ENCODE data around the gene MAMDC4. TPM values are rescaled to one million over a fixed set of nuclear protein-coding genes. Genes with fewer than 3 reads are reported as not detected.
"Not testable (repeated sequence)": the region's sequence is repeated elsewhere in the genome, so short reads cannot be mapped to it uniquely, and the experiment has no call there.

Gene MAMDC4
- total RNA-seq, 1 donor from 2014 or later = 2.9 TPM

DNA sequence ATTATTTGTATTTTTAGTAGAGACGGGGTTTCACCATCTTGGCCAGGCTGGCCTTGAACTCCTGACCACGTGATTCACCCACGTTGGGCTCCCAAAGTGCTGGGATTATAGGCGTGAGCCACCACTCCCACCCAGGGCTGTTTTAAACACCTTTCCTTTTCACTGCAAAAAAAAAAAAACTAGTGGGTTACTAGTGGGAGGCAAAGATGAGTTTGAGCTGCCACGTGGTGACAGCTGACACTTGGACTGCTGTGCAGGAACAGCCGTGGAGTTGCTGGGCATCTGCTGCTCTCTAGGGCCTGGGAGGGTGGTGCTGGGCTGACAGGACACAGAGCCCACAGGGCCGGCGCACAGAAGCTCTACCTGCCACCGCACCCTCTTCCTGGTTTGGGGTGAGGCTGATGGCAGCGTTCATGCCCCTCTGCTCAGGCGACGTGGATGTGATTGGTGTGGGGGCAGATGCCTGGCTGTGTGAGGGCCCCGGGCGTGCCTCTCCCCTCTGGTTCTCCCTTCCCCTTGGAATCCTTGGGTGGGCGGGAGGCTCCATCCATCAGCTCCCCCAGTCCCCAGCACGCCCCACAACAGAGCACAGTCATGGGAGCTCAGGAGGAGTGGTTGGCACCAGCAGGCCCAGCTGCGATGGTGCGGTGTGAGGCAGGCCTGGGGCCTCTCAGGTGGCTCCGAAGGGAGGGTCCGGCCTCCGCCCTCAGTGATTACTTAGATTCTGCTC is 27.5 kb upstream of the MAMDC4 start:
- DNase-seq (ENCODE audit: low read depth) = peak; percentile 75

DNA sequence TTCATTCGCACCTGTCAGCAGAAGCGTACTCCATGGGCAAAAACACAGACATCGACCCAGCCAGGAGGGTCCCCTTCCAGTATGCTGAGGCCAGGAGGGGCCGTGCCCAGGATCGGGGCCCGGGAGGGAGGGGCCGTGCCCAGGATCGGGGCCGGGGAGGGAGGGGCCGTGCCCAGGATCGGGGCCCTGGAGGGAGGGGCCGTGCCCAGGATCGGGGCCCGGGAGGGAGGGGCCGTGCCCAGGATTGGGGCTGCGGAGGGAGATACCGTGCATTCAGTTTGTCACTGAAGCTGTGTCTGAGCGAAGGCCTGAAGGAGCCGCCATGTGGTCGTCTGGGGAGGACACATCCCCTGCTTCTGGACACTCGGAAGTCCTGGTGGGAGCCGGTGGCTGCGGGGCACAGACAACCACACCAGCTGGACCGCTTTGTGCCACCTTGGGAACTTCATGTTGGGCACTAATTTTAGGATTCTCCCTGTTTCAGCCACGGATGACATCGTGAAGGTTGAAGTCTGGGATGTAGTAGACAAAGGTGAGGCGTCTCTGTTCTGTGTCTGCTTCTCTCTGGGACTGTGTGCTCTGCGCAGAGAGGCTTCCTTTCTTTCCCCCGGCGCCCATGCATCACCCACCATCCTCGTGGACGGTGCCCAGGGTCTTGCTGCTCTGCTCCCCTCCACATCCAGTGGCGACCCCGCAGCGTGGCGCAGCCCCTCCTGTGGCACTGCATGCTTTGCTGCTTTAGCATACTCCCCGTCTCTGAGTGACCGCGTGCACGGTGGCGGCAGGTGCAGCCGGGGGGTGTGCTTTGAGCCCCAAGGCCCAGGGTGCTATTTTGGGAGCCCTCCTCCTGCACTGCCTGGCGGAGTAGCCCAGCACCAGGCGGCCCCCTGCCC is 26.6 kb upstream of the MAMDC4 start:
- no peak for DNase-seq (ENCODE audit: low read depth)

DNA sequence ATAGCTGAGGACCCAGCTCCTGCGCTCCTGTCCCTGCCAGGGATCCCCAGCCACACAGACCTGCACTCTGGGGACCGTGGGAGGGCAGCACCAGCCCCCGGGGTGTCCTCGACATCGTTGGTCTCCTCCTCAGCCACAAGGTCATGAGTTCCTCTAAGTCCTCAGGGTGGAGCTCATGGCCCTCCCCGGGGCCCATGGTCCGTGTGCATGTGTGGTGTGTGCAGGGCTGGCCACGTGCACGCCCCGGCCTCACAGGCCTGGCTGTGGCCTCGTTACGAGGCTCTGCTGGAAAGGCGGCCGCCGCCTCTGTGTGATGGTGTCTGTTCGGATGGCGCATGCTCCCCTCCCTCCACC is 26.0 kb upstream of the MAMDC4 start:
- no peak for DNase-seq (ENCODE audit: low read depth)

DNA sequence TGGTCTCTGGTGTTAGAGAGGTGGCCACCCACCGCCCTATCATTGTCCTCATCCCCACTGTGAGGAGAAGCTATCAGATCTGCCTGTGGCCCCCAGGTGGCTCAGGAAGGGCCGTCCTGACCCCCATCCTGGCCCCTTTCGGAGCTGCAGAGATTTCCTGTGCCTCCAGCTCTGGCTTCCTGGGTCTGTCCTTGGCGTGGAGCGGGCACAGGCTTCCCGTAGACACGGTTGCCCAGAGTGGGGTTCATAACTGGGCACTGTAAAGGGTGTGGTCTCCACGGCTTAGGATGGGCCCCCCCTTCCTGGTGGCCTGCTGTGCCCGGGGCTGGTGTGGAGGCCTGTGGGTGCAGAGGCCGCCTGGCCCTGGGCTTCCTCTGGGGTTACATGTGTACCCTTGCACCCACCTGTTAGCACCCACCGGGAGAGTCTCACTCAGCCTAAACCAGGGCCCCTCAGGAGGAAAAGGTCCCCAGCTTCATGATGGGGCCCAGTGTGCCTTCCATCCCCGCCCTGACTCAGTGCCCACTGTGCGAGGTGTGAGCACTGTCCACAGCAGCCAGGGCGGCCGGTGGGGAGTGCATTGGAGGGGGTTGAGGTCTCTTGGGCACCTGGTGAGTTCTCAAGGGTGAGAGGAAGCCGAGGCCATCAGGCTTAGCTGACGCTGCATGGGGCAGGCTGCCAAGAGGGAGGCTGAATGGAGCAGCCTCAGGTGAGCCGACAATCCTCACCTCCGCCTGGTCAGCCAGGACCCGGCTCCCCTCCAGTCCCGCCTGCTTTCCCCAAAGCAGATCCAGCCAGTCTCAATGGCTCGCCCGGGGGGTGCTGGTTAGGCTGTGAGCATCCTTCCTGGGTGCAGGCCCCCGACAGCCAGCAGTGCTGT is 25.2 kb upstream of the MAMDC4 start:
- no peak for DNase-seq (ENCODE audit: low read depth)

DNA sequence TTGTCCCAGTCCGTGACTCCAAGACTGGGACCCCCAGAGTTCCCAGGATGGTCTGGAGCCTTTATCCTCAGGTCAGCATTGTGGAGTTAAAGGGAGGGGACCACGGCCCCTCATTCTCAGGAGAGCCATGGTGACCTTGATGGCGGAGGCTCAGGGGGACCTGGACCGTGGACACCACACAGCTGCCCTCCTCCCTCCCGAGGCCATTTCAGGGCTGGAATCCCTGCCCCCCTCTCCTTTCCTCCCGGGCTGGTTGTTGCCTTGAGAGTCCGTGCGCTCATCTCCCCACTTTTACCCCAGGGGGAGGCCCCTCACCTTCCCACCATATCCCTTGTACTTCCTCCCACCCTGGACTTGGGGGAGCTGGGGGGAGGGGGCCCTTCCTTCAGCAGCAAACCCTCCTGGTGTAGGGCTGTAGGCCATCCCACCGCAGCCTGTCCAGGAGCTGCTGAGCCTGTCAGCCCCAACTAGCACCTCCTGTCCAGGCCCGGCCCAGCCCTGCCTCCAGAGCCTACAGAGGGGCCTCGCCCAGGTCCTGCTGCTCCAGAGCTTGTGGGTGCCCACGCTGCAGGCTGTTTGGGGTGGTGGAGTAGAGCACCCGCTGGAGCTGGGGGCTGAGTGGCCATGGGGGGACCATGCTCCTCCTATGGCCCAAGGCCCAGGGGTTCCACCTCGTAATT is 24.2 kb upstream of the MAMDC4 start:
- no peak for DNase-seq (ENCODE audit: low read depth)

DNA sequence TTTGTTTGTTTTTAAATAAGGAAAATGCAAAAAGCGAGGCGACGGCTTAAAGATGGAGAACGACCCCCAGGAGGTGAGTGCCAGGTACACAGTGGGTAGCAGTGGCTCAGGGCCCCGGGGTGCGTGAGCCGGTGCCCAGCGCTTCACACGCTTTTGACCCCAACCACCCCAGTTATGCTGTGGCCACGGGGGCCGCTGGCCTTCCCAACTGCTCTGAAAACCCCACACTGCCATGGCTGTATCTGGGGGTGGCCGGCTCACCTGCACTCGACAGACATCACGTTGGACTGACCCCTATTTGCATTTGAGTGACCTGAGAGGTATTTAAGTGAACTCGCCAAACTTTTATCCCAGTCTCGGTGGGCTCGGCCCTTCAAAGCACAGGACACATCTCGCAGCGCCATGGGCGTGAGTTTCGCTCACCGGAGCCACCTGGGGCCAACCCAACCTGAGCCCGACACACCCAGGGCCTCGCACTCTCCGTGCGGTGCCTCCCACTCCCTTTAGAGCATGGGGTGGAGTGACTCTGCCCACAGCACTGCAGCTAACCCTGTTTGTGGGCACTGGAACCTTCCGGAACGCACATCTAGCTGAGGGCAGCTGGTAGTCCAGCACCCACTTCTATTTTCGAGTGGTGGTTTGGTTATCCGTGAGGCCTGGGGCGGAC is 23.5 kb upstream of the MAMDC4 start:
- no peak for DNase-seq (ENCODE audit: low read depth)

DNA sequence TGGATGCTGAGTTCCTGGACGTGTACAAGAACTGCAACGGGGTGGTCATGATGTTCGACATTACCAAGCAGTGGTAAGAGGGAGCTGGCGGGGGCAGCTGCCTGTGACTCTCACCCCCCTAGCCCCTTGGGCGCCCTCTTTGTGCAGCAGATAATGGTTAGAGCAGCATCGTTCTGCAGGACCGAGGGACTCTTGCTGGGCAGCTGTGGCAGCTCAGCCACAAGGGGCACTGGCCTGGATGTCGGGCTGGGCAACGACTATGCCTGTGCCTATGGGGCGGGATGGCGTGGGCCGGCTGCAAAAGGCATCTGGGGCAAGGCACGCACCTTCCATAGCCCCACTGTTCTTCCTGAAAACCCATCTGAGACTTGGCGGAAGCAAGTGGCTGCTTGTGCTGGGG is 22.7 kb upstream of the MAMDC4 start:
- DNase-seq (ENCODE audit: low read depth) = no peak

DNA sequence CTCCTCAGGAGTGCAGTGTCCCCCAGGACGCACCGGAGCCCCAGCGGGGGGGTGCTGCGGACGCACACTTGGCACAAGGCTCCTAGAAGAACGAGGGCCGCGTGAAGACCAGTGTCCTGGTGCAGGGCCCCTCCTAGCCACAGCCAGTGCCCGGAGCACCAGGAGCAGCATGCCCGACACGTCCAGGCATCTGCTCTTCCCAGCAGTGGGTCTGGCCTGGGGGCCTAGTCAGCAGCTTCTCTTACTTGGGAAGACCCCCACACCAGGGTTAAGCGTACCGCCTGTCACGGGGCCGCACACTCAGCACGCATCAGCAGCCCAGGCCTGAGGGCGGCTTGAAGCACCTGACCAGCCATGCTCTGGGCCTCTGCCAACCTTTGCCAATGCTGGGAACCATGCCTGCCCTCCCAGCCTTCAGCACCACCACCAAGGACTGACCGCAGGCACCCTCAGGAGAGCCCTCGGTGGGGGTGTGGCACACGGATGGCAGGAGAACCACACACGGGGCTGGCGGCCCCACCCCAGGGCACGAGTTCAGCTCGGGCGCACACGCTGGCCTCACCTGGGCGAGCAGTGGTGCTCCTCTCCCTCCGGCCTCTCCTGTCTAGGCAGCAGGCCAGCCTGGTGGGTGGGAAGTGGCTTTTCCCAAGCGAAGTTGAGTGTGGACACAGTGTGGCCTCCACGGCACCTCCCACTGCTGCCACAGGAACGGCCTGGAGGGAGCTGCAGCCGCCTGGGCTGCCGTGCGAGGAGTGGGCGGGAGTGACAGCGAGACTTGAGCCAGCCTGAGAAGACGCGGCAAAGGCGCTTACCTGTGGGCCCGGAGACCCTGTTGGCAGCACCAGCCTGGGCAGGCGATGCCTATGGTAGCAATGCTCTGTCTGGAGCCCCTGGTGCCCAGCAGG is 21.9 kb upstream of the MAMDC4 start:
- DNase-seq (ENCODE audit: low read depth) = no peak

DNA sequence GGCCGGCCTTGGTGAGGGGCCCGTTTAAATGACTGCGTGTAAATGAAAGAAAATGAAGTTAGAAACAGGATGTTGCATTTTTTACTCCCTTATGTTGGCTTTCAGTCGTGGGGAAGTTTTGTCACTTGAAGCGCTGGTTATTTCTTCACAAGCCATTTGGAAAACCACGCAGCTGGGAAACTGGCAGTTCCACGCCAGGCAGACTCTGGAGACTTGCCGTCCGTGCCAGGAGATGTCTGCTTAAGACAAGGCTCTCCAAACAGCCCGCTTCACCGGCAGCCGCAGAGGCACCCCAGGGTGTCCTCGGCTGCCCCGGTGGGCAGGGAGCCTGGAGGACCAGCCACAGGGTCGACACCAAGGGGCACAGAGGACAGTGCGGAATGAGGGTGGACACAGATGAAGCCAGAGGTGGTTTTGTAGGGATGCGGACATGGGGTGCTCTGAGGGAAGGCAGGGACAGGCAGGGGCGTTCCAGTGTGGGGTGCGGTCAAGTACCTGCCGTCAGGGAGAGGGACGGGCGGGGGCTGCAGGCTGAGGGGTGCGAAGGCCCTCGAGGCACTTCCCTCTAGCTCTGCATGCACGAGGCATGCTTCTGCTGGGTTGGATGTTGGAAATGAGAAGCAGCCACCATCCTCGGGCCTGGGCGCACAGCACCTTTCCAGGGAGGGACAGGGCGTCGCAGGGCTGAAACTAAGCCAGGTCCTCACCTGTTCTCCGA is 21.0 kb upstream of the MAMDC4 start:
- DNase-seq (ENCODE audit: low read depth) = no peak

DNA sequence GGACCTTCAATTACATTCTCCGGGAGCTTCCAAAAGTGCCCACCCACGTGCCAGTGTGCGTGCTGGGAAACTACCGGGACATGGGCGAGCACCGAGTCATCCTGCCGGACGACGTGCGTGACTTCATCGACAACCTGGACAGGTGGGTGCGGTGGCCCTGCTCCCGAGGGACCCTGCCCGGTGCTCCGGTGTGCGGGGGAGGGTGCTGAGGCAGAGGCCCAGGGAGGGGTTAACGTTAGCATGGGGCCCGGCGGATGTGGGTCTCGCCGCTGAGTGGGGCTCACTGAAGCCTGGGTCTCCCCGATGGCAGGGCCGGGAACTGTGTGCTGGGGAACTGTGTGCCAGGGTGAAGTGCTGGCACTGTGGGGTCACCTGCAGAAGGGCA is 20.4 kb upstream of the MAMDC4 start:
- DNase-seq (ENCODE audit: low read depth) = no peak

DNA sequence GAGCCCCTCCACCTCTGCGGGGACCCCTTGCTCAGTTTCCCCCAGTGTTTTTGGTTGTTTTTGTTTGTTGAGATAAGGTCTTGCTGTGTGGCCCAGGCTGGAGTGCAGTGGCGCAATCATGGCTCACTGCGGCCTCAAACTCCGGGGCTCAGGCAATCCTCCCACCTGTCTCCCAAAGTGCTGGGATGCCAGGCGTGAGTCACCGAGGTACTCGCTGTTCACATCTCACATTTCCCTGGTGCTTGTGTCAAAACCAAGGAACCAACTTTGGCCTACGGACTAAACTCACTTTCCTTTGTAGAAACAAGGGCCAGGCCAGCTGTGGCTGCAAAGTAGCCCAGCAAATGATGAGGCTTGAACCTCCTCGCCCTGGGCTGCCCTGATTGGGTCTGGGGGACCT is 19.6 kb upstream of the MAMDC4 start:
- no peak for DNase-seq (ENCODE audit: low read depth)

DNA sequence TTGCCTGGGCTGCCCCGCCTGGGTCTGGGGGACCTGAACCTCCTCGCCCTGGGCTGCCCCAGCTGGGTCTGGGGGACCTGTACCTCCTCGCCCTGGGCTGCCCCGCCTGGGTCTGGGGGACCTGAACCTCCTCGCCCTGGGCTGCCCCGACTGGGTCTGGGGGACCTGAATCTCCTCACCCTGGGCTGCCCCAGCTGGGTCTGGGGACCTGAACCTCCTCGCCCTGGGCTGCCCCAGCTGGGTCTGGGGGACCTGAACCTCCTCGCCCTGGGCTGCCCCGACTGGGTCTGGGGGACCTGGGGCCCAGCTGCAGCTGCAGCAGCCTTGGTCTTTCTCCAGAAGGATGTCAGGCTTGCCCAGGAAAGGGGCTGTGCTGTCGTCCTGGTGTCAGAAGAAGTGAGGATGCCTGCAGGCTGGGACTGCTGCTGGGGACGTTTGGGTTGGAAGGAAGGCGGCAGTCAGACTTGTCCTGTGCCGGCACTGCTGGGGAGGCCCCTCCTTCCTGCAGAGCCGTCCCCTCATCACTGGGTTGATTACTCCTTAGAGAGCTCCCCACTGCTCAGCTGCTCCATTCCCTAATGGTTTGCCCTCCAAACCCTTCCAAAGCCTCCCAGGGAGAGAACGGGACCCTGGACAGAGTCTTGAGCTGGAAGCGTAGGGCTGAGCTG is 18.6 kb upstream of the MAMDC4 start:
- not testable (repeated sequence) for DNase-seq (ENCODE audit: low read depth)

DNA sequence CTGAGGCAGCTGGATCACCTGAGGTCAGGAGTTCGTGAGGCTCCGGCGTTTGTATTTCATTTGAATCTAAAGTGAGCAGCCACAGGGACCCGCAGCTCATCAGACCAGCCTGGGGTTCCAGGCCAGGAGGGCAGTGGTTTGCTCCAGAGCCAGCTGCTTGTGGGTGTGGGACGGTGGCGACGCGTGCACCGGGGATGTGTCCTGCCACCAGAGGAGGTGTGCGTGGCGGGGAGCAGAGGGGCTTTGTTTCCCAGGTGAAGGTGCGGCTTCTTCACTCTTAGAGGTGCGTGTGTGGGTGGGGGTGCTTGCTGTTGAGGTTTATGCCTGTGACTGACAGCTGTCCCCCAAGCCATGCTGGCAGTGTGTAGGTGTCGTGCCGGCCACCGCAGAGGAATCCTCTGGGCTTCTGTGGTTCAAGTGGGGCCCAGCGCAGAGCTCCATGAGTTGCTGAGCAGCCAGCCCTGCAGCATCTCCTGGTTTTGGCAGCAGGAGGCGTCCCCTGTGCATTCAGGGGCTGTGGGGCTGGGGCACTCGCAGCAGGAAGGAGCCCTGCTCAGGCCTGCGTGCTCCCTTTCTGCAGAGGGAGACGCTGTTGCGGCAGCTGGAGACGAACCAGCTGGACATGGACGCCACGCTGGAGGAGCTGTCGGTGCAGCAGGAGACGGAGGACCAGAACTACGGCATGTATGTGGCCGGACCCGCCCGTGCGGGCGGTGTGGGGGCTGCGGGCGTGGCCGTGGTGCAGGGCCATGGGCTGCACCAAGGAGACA is 16.8 kb upstream of the MAMDC4 start:
- DNase-seq (ENCODE audit: low read depth) = no peak

DNA sequence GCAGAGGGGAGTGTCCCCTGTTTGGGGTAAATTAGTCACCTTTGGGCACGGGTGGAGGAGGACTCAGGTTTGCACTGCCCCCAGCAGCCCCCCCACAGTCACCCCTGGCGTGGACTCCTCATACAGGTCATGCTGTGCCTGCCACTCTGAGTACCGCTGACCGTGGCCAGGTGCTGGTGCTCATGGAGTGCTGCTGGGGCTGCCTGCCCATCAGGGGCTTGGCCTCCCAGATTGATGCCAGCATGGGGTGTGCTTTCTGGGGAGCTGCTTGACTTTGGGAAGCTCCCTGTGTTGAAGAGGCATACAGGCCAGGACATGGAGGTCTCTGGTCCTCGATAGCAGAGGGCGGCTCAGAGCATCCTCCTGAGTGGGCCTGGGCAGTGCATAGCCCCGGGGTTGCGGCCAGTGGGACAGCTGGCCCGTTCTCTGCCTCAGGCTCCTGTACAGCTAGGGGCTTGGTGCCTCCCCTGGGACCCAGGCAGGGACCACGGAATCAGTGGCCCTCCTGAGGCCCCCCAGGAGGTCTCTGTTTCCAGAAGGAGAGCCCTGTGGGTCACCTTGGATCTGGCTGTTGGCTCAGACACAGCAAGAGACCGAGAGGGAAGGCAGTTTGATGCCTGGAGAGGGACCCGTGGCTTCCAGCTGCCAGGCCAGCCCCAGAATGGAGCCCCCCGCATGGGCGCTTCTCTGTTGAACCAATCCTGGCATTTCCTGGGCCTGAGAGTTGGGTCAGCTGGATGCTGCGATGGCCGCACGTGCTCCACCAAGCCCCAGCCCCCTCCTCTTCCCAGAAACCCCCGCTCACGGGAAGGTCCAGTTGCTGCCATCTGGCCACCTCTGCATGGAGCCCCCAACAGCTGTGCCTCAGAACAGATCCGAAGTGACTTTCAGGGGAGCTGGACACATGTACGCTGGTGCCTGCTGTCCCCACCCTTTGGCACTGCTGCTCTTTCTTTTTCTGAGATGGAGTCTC is 15.9 kb upstream of the MAMDC4 start:
- no peak for DNase-seq (ENCODE audit: low read depth)

DNA sequence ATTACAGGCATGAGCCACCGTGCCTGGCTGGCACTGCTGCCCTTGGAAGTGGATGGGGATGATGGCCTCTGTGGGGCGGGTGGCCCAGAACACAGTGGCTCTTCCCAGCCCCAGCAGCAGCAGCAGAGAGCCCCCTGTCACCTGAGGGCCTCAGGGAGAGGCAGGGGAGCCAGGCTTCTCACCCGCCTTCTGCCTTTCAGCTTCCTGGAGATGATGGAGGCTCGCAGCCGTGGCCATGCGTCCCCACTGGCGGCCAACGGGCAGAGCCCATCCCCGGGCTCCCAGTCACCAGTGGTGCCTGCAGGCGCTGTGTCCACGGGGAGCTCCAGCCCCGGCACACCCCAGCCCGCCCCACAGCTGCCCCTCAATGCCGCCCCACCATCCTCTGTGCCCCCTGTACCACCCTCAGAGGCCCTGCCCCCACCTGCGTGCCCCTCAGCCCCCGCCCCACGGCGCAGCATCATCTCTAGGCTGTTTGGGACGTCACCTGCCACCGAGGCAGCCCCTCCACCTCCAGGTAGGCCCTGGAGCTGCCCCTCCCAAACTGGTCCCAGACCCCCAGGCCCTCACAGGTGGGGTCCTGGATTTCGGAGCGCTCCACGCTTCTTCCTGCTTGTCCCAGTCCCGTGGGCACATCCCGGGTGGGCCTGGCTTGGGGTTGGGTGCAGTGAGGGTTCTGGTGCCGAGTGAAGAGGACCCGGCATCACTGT is 14.8 kb upstream of the MAMDC4 start:
- DNase-seq (ENCODE audit: low read depth) = no peak

DNA sequence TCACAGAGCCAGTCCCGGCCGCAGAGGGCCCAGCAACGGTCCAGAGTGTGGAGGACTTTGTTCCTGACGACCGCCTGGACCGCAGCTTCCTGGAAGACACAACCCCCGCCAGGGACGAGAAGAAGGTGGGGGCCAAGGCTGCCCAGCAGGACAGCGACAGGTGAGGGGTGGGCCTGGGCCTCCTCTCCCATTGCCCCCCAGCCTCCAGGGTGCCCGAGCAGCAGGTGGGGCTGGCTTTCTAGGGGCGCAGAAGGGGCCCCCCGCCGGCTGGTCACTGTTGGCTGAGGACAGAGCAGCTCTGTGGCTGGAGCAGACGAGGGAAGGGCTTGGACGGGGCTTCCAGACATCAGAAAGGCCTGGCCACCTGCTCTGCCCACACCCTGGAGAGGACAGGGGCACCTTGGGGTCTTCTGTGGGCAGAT is 14.3 kb upstream of the MAMDC4 start:
- not testable (repeated sequence) for DNase-seq (ENCODE audit: low read depth)
